Left lung (tissue), 10 donors: Measurements from ENCODE around the gene MYOZ1. TPM values are rescaled to one million over a fixed set of nuclear protein-coding genes. Genes with fewer than 3 reads are reported as not detected.
A peak's percentile ranks its signal among the peaks of the same experiment; 100 is the strongest.

Experiments
- ATAC-seq: fragments of 200-7000 bp; cut with Tn5 transposase; one replicate; pipeline ENCODE4 v1.9.1; 2020; ENCODE audit warnings: moderate library complexity
- DNase-seq, 4 donors: peaks; one replicate each; pipeline ENCODE4 v3.0.0-alpha.2; 2013 to 2020
- H3K27ac ChIP-seq, 2 donors: fragments of 200-600 bp; sonication (generic) in 1 of 2; one replicate each; pipeline versions ENCODE4 v1.5.0 to v1.8.0; 2020 to 2021
- H3K27me3 ChIP-seq, 2 donors: fragments of 200-600 bp; sonication (generic) in 1 of 2; one replicate each; pipeline versions ENCODE4 v1.5.0 to v1.8.0; 2020 to 2021
- H3K36me3 ChIP-seq, 2 donors: fragments of 200-600 bp; sonication (generic) in 1 of 2; one replicate each; pipeline versions ENCODE4 v1.5.0 to v1.8.0; 2020 to 2021
- H3K4me1 ChIP-seq, 2 donors: fragments of 200-600 bp; one replicate each; pipeline ENCODE4 v1.8.0; 2021
- H3K4me3 ChIP-seq, 2 donors: fragments of 200-600 bp; sonication (generic) in 1 of 2; one replicate each; pipeline versions ENCODE4 v1.5.0 to v1.8.0; 2020 to 2021; ENCODE audit warnings: mild to moderate bottlenecking in 1 of 2
- H3K9me3 ChIP-seq, 2 donors: fragments of 200-600 bp; sonication (generic) in 1 of 2; one replicate each; pipeline versions ENCODE4 v1.5.0 to v1.8.0; 2020 to 2021
- intact Hi-C, 2 donors: fragments of 100-400 bp; cut with DNase I; formaldehyde crosslinking; loops; one replicate each; pipeline versions ENCODE4 v1.11.2 to v1.14.2; 2022
- polyA plus RNA-seq, 6 donors: library from polyadenylated mRNA; unstranded; fragments of 120-200 nt; gene quantifications; one replicate each; pipeline ENCODE4 v1.2.1, GENCODE V29; 2013; ENCODE audit not compliant: insufficient read length in 6 of 6
- total RNA-seq, 2 donors: library from RNA; stranded (reverse); fragmentation: NEBNext Ultra II Directional; extraction: Animal tissue kit (Norgen Biotek cat#: 25700); gene quantifications; one replicate each; pipeline ENCODE4 v1.2.1, GENCODE V29; 2021
- TF ChIP-seq, protein P1 (sequence below), 2 donors: fragments of 200-600 bp; sonication (generic) in 1 of 2; IDR thresholded peaks; one replicate each; pipeline versions ENCODE4 v1.5.0 to v1.8.0; 2021; ENCODE audit warnings: antibody characterized with exemption in 2 of 2
- donor health status: DM: no; HTN: yes; CAD: no.
- donor health status: DM: no; HTN: no; CAD: no.

The MYOZ1 gene
- total and polyA plus RNA-seq, 8 donors: 0.99 to 3.1 (median 2.7) TPM

- ATAC-seq (no peak), DNase-seq (no peak)
- Histone ChIP-seq H3K27me3 (peaks cover 0 to 9% of the 10 kb centered on the region in 2 donors), H3K27ac (no peak overlapping the region), H3K9me3 (no peaks in the 10 kb centered on the region), H3K4me3 (no peak overlapping the region), H3K36me3 (no peaks in the 10 kb centered on the region), H3K4me1 (peaks cover 0 to 19% of the 10 kb centered on the region in 2 donors)
- intact Hi-C loops: no loop called here
- TF ChIP-seq, protein P1, sequence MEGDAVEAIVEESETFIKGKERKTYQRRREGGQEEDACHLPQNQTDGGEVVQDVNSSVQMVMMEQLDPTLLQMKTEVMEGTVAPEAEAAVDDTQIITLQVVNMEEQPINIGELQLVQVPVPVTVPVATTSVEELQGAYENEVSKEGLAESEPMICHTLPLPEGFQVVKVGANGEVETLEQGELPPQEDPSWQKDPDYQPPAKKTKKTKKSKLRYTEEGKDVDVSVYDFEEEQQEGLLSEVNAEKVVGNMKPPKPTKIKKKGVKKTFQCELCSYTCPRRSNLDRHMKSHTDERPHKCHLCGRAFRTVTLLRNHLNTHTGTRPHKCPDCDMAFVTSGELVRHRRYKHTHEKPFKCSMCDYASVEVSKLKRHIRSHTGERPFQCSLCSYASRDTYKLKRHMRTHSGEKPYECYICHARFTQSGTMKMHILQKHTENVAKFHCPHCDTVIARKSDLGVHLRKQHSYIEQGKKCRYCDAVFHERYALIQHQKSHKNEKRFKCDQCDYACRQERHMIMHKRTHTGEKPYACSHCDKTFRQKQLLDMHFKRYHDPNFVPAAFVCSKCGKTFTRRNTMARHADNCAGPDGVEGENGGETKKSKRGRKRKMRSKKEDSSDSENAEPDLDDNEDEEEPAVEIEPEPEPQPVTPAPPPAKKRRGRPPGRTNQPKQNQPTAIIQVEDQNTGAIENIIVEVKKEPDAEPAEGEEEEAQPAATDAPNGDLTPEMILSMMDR (IDR thresholded peaks at IDR 0.05): no peak
Observed at GRCh38 chr10:73650537-73651331, 9.5 kb upstream of the MYOZ1 start.

GRCh38 chr10:73649876-73650536 is 8.7 kb upstream of the MYOZ1 start:
- intact Hi-C loops: loop anchor here in 1 of 2 donors (10.0 kb wide), 1 partner anchor 115 kb away; no protein-coding TSS in a partner anchor
- no peaks in the 10 kb centered on the region for H3K9me3 ChIP-seq
- peaks cover 0 to 9% of the 10 kb centered on the region in 2 donors for H3K27me3 ChIP-seq
- ATAC-seq (no peak), DNase-seq (no peak)
- peaks cover 0 to 19% of the 10 kb centered on the region in 2 donors for H3K4me1 ChIP-seq
- no peak overlapping the region for H3K27ac ChIP-seq
- TF ChIP-seq, protein P1 (IDR thresholded peaks at IDR 0.05): no peak
- H3K36me3 ChIP-seq: no peaks in the 10 kb centered on the region
- no peak overlapping the region for H3K4me3 ChIP-seq

- H3K36me3 ChIP-seq: no peaks in the 10 kb centered on the region
- H3K4me1 ChIP-seq: peaks cover 0 to 19% of the 10 kb centered on the region in 2 donors
- TF ChIP-seq, protein P1 (IDR thresholded peaks at IDR 0.05): no peak
- intact Hi-C loops: loop anchor here in 1 of 2 donors (10.0 kb wide), 1 partner anchor 114 kb away; no protein-coding TSS in a partner anchor
- DNase-seq: no peak
- peaks cover 0 to 9% of the 10 kb centered on the region in 2 donors for H3K27me3 ChIP-seq
- ATAC-seq: no peak
- H3K9me3 ChIP-seq: no peaks in the 10 kb centered on the region
- H3K27ac ChIP-seq: no peak overlapping the region
- no peak overlapping the region for H3K4me3 ChIP-seq
Observed at GRCh38 chr10:73648975-73649829, 7.9 kb upstream of the MYOZ1 start.

DNA sequence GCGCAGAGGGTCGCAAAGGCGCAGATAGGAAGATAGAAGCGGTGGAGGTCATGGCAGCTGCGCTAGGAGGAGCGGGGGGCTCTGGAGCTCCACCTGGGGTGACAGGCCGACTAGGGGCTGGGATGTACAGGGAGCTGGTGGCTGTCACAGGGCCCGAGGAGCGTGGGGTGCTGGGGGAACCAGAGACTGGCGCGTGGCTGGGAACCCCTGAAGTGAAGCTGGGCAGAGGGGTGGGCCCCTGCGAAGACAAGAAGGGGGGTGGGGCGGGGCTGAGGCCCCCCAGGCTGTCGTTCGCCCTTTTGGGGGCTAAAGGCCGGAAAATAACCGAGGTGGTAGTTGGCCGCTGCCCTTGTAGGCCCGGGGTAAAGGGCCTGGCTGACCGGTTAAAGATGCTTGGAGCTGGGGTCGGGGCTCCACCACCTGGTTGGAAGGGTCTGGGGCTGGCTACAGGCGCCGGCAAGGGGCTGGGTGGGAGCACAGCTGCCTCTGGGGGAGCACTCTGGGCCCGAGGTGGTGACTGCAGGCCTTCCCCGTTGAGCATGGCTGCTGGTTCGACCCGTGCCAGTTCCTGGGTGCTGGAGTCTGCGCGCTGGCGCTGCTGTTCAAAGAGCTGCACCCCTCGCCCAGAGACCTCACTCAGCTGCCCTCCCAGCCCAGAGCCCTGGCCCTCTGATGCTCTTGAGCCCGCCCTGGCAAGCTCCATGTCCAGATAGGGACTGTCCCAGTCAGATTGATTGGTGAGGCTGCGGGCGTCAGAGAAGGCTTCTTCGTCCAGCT is 6.8 kb upstream of the MYOZ1 start:
- intact Hi-C loops: loop anchor here in 1 of 2 donors (10.0 kb wide), 1 partner anchor 113 kb away; no protein-coding TSS in a partner anchor
- TF ChIP-seq, protein P1 (IDR thresholded peaks at IDR 0.05): no peak
- Histone ChIP-seq H3K4me1 (peaks cover 0 to 25% of the 10 kb centered on the region in 2 donors), H3K27me3 (peaks cover 0 to 9% of the 10 kb centered on the region in 2 donors), H3K9me3 (no peaks in the 10 kb centered on the region), H3K36me3 (no peaks in the 10 kb centered on the region), H3K27ac (peak overlapping the region in 1 of 2 donors; percentile 28), H3K4me3 (peak overlapping the region; percentile 54 to 72)
- ATAC-seq (peak; percentile 3), DNase-seq (no peak)
